Hindlimb muscle (tissue), 1 donor: ENCODE results near the gene TMEM95. TPM values are rescaled to one million over a fixed set of nuclear protein-coding genes. Genes with fewer than 3 reads are reported as not detected.
A peak's percentile ranks its signal among the peaks of the same experiment; 100 is the strongest.

Experiments
- DNase-seq: peaks from one replicate; pipeline ENCODE4 v3.0.0-alpha.2; 2013
- polyA plus RNA-seq: library from polyadenylated mRNA; unstranded; fragments of 120-200 nt; gene quantifications from one replicate; pipeline ENCODE4 v1.2.1, GENCODE V29; 2013; ENCODE audit not compliant: insufficient read length

TMEM95 gene
- polyA plus RNA-seq, 1 donor, result not detected

DNA sequence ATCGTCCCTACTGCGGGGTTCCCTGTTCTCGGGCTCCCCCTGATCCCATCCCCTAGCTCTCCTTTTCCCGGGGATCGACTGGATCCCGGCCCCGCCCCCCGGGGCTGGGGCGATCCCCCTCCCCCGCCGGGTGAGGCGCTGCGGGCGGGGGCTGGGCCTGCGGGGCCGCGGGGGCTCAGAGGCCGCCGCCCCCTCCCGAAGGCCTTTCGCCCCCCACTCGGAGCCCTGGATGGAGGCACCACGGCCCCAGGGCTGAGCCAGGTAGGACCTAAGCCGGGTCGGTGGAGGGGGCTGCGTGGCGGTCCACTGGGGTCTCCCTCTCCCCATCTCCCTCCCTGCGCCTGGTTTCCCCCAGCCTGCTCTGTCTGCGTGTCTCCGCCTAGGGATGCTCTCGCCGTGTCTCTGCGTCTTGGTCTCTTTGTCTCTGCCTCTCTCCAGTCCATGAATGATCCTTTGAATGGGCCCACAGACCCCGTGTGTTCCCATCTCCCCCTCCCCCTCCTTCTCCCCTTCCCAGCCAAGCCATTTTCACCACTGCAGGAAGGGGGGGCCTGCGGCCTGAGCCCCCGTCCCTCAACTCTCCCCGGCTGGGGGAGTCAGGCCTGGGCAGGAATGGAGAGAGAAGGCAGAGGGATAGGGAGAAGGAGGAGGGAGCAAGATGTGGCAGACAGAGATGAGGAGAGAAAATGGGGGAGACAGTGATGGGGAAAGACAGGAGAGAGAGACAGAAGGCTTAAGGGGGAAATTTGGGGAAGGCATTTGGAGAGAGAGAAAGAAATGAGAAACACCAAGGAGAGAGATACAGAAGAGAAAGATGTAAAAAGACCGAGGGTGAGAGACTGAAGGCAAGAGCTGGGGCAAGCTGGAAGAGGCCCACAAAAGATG, 50.6 kb downstream of the TMEM95 start:
- peak; percentile 57 for DNase-seq

DNA sequence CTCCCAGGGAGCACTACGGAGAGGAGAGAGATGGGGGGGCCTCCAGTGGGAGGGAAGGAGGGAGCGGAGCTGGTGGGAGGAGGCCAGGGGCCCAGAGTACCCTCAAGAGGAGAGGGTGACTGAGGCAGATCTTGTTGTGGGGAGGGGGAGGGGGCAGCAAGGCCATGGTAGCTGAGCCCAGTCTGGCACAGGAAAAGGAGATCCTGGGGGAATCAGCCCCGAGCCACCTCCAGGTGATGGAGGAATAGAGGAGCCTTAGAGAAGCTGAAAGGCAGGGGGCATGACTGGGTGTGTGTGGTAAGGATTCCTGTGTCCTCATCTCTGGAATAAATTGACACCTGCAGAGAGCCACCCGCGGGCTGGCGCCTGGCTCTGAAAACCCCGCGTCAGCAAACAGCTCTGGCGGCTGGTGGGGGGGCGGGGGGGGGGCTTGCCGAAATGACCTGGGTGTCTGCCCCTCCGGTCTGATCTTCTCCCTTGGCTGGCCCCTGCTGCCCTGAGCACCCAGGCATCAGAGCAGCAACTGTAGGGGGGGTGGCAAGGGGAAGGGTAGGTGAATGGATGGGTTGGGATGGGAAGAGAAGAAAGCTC, 51.4 kb downstream of the TMEM95 start:
- DNase-seq, result no peak

Other genes starting within 250 kb of the TMEM95 start
- 0.36 TPM for gene ASGR2, start 240.3 kb upstream of the TMEM95 start, polyA plus RNA-seq
- gene ASGR1, start 175.8 kb upstream of the TMEM95 start, polyA plus RNA-seq, result 1.8 TPM
- gene DLG4, start 135.3 kb upstream of the TMEM95 start, polyA plus RNA-seq, result 18.6 TPM
- 260 TPM for gene ACADVL, start 135.2 kb upstream of the TMEM95 start, polyA plus RNA-seq
- gene DVL2, start 120.6 kb upstream of the TMEM95 start, polyA plus RNA-seq, result 40.6 TPM
- 34.4 TPM for gene PHF23, start 115.7 kb upstream of the TMEM95 start, polyA plus RNA-seq
- gene GABARAP, start 112.7 kb upstream of the TMEM95 start, polyA plus RNA-seq, result 269 TPM
- 184 TPM for gene CTDNEP1, start 103.4 kb upstream of the TMEM95 start, polyA plus RNA-seq
- gene ELP5, start 102.9 kb upstream of the TMEM95 start, polyA plus RNA-seq, result 46.1 TPM
- 1.6 TPM for gene CLDN7, start 92.7 kb upstream of the TMEM95 start, polyA plus RNA-seq
- gene SLC2A4, start 73.4 kb upstream of the TMEM95 start, polyA plus RNA-seq, result 42.0 TPM
- 3.6 TPM for gene YBX2, start 60.5 kb upstream of the TMEM95 start, polyA plus RNA-seq
- 295 TPM for gene EIF5A, start 47.5 kb upstream of the TMEM95 start, polyA plus RNA-seq
- 68.4 TPM for gene GPS2, start 39.8 kb upstream of the TMEM95 start, polyA plus RNA-seq
- gene NEURL4, start 25.8 kb upstream of the TMEM95 start, polyA plus RNA-seq, result 23.9 TPM
- gene ACAP1, start 18.6 kb upstream of the TMEM95 start, polyA plus RNA-seq, result 13.6 TPM
- gene KCTD11, start 3.0 kb upstream of the TMEM95 start, polyA plus RNA-seq, result 8.9 TPM
- 0.66 TPM for gene TNK1, start 25.9 kb downstream of the TMEM95 start, polyA plus RNA-seq
- 31.1 TPM for gene PLSCR3, start 39.4 kb downstream of the TMEM95 start, polyA plus RNA-seq
- gene TMEM256, start 48.9 kb downstream of the TMEM95 start, polyA plus RNA-seq, result 52.9 TPM
- gene NLGN2, start 52.7 kb downstream of the TMEM95 start, polyA plus RNA-seq, result 31.4 TPM
- gene SPEM1, start 65.2 kb downstream of the TMEM95 start, polyA plus RNA-seq, result not detected
- gene SPEM2, start 70.5 kb downstream of the TMEM95 start, polyA plus RNA-seq, result not detected
- gene SPEM3, start 73.7 kb downstream of the TMEM95 start, polyA plus RNA-seq, result not detected
- 1.5 TPM for gene TMEM102, start 80.3 kb downstream of the TMEM95 start, polyA plus RNA-seq
- 2.6 TPM for gene FGF11, start 84.4 kb downstream of the TMEM95 start, polyA plus RNA-seq
- gene CHRNB1, start 89.9 kb downstream of the TMEM95 start, polyA plus RNA-seq, result 86.6 TPM
- 27.5 TPM for gene ZBTB4, start 124.5 kb downstream of the TMEM95 start, polyA plus RNA-seq
- gene SLC35G6, start 126.3 kb downstream of the TMEM95 start, polyA plus RNA-seq, result 0.13 TPM
- 70.0 TPM for gene POLR2A, start 129.2 kb downstream of the TMEM95 start, polyA plus RNA-seq
- gene TNFSF12, start 193.9 kb downstream of the TMEM95 start, polyA plus RNA-seq, result 32.4 TPM
- 4.0 TPM for gene TNFSF13, start 203.6 kb downstream of the TMEM95 start, polyA plus RNA-seq
- gene SENP3, start 206.8 kb downstream of the TMEM95 start, polyA plus RNA-seq, result 34.1 TPM
- gene CD68, start 224.5 kb downstream of the TMEM95 start, polyA plus RNA-seq, result 55.2 TPM
- 38.6 TPM for gene MPDU1, start 228.7 kb downstream of the TMEM95 start, polyA plus RNA-seq
- 2.3 TPM for gene SOX15, start 234.9 kb downstream of the TMEM95 start, polyA plus RNA-seq